HUES48 (cell line): ENCODE data around the gene ST7.
"Not testable (repeated sequence)": the region's sequence is repeated elsewhere in the genome, so short reads cannot be mapped to it uniquely, and the experiment has no call there.

Source experiments
- H3K27ac ChIP-seq: one replicate; pipeline ENCODE4 v1.7.0; 2013; ENCODE audit warnings: low read depth, low read length, inconsistent platforms
- H3K27me3 ChIP-seq: 2 replicates; pipeline ENCODE4 v1.6.1; 2013; ENCODE audit warnings: mild to moderate bottlenecking, low read length; ENCODE audit not compliant: control insufficient read depth, insufficient read depth
- H3K36me3 ChIP-seq: 2 replicates; pipeline ENCODE4 v1.6.1; 2013; ENCODE audit warnings: low read length; ENCODE audit not compliant: control insufficient read depth, insufficient read depth
- H3K4me1 ChIP-seq: 2 replicates; pipeline ENCODE4 v1.6.1; 2013; ENCODE audit warnings: mild to moderate bottlenecking, low read length; ENCODE audit not compliant: control insufficient read depth, insufficient read depth
- H3K4me3 ChIP-seq: 2 replicates; pipeline ENCODE4 v1.5.1; 2013; ENCODE audit warnings: mild to moderate bottlenecking, low read depth, low read length
- H3K9ac ChIP-seq: 2 replicates; pipeline ENCODE4 v1.6.1; 2013; ENCODE audit warnings: mild to moderate bottlenecking, low read depth, low read length, moderate library complexity
- H3K9me3 ChIP-seq: 2 replicates; pipeline ENCODE4 v1.6.1; 2013; ENCODE audit warnings: low read length; ENCODE audit not compliant: control insufficient read depth, insufficient read depth

Gene ST7

DNA sequence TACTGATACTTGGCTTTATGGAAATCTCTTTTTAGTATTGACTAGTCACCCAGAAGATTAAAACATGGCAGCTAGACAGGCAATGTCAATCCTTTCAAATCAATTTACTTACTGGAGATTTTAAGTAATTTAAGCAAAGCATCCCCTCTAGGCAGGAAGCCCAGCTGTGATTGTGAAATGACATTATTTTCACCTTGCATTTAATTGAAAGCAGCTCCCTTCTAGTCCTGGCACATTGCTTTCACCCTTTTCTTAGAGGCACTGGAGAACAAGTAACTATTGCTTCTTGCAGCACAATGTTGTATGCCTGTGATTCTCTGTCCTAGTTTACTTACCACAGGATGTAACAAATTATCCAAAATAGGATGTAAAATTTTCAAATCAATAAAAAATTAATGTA, 13.3 kb downstream of the ST7 start:
- Histone ChIP-seq H3K27me3 (no peaks in the 10 kb centered on the region), H3K4me3 (no peak overlapping the region), H3K9ac (no peak overlapping the region), H3K9me3 (no peaks in the 10 kb centered on the region), H3K4me1 (peaks cover 38% of the 10 kb centered on the region), H3K27ac (no peak overlapping the region), H3K36me3 (no peaks in the 10 kb centered on the region)

- H3K9me3 ChIP-seq: no peaks in the 10 kb centered on the region
- no peak overlapping the region for H3K4me3 ChIP-seq
- no peaks in the 10 kb centered on the region for H3K36me3 ChIP-seq
- no peak overlapping the region for H3K9ac ChIP-seq
- peaks cover 46% of the 10 kb centered on the region for H3K4me1 ChIP-seq
- H3K27me3 ChIP-seq: no peaks in the 10 kb centered on the region
- no peak overlapping the region for H3K27ac ChIP-seq
Measured at GRCh38 chr7:116967254-116967922, 14.1 kb downstream of the ST7 start.

GRCh38 chr7:116967983-116968382, 14.7 kb downstream of the ST7 start:
- peaks cover 49% of the 10 kb centered on the region for H3K4me1 ChIP-seq
- H3K27ac ChIP-seq: no peak overlapping the region
- H3K4me3 ChIP-seq: no peak overlapping the region
- H3K9ac ChIP-seq: no peak overlapping the region
- H3K9me3 ChIP-seq: no peaks in the 10 kb centered on the region
- H3K27me3 ChIP-seq: no peaks in the 10 kb centered on the region
- H3K36me3 ChIP-seq: no peaks in the 10 kb centered on the region

- Histone ChIP-seq H3K27ac (no peak overlapping the region), H3K9ac (no peak overlapping the region), H3K9me3 (no peaks in the 10 kb centered on the region), H3K27me3 (no peaks in the 10 kb centered on the region), H3K4me3 (no peak overlapping the region), H3K36me3 (no peaks in the 10 kb centered on the region), H3K4me1 (peaks cover 49% of the 10 kb centered on the region)
Measured at GRCh38 chr7:116968631-116969030, 15.3 kb downstream of the ST7 start.

DNA sequence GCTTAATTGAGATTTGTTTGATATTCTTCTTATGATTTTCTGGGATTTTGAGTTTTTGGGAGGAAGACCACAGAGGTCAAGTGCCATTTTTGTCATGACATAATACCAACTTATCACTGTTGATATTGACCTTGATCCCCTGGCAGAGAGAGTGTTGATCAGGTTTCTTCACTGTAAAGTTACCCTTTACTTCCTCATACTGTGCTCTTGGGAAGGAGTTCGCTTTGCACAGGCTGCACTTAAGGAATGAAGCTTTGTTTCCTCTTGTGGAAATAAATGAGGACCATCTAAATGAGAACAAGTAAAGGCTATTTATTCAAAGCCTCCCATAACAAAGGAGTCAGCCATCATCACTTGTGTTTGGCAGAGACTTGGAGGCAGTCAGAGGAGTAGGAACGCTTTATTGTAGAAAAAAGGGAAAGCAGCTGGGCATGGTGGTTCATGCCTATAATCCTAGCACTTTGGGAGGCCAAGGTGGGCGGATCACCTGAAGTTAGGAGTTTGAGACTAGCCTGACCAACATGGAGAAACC, 16.1 kb downstream of the ST7 start:
- Histone ChIP-seq H3K36me3 (no peaks in the 10 kb centered on the region), H3K4me1 (peaks cover 49% of the 10 kb centered on the region), H3K27ac (peak overlapping the region; percentile 62), H3K27me3 (no peaks in the 10 kb centered on the region), H3K4me3 (no peak overlapping the region), H3K9me3 (no peaks in the 10 kb centered on the region), H3K9ac (no peak overlapping the region)

DNA sequence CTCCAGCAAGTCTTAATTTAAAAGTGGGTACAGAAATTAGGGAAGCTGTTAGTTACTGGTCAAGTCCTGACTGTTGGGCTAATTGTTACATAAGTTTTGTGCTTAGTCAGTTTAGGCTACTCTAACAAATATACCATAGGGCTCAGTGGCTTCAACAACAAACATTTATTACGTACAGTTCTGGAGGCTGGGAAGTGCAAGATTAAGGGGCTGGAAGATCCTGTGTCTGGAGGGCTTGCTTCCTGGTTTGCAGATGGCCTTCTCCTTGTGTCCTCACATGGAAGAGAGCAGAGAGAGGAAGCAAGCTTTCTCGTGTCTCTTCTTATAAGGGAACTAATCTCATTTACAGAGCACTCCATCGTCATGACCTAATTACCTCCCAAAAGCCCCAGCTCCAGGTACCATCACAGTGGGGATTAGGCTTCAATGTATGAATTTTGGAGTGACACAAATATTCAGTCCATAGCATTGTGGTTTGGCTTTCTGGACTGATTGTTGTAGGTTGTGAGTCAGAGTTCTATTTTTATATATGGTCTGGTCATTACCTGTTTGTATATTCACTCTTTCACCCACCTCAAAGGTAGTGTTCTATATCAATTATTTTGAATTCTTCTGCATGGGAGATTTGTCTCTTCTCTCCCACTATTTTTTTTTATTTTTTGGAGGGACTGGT, 17.1 kb downstream of the ST7 start:
- no peak overlapping the region for H3K27ac ChIP-seq
- no peak overlapping the region for H3K4me3 ChIP-seq
- no peaks in the 10 kb centered on the region for H3K27me3 ChIP-seq
- peaks cover 49% of the 10 kb centered on the region for H3K4me1 ChIP-seq
- no peak overlapping the region for H3K9ac ChIP-seq
- H3K36me3 ChIP-seq: no peaks in the 10 kb centered on the region
- H3K9me3 ChIP-seq: no peaks in the 10 kb centered on the region

- H3K4me1 ChIP-seq: peaks cover 49% of the 10 kb centered on the region
- not testable (repeated sequence) for H3K27ac ChIP-seq, H3K4me3 ChIP-seq, H3K9ac ChIP-seq, H3K36me3 ChIP-seq, H3K27me3 ChIP-seq, H3K9me3 ChIP-seq
Measured at GRCh38 chr7:116971153-116971552, 17.9 kb downstream of the ST7 start.

GRCh38 chr7:116971869-116972268, 18.6 kb downstream of the ST7 start:
- no peaks in the 10 kb centered on the region for H3K27me3 ChIP-seq
- H3K9ac ChIP-seq: no peak overlapping the region
- peaks cover 49% of the 10 kb centered on the region for H3K4me1 ChIP-seq
- H3K4me3 ChIP-seq: no peak overlapping the region
- H3K9me3 ChIP-seq: no peaks in the 10 kb centered on the region
- peak overlapping the region; percentile 31 for H3K27ac ChIP-seq
- no peaks in the 10 kb centered on the region for H3K36me3 ChIP-seq

DNA sequence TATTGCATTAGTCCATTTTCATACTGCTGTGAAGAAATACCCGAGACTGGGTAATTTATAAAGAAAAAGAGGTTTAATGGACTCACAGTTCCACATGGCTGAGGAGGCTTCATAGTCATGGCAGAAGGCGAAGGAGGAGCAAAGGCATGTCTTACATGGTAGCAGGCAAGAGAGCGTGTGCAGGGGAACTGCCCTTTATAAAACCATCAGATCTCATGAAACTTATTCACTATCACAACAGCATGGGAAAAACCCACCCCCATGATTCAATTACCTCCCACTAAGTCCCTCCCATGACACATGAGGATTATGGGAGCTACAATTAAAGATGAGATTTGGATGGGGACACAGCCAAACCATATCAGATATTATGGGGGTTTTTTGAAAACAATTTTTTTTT, 21.7 kb downstream of the ST7 start:
- H3K9ac ChIP-seq, H3K4me3 ChIP-seq, H3K27ac ChIP-seq, H3K27me3 ChIP-seq, H3K36me3 ChIP-seq, H3K9me3 ChIP-seq: not testable (repeated sequence)
- peaks cover 28% of the 10 kb centered on the region for H3K4me1 ChIP-seq

DNA sequence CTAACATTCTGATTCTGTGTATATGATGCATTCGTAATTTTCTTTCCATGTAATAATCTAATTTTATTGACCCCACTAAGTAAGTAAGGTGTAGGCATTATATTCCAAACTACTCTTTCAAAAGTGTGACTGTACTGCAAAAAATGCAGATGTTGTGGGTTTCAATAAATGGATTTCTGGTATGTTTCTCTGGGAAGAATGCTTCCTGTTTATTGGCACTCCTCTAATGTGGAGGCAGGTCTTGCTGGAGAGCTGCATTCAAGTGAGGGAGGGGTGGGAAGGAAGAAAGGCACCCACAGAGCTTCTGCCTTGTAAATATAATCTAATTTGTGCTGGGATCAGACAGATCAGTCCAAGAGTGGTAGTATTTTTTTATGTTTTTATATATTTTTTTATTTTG, 23.9 kb downstream of the ST7 start:
- Histone ChIP-seq H3K9me3 (no peaks in the 10 kb centered on the region), H3K27me3 (no peaks in the 10 kb centered on the region), H3K4me1 (peaks cover 9% of the 10 kb centered on the region), H3K4me3 (no peak overlapping the region), H3K9ac (no peak overlapping the region), H3K36me3 (no peaks in the 10 kb centered on the region), H3K27ac (no peak overlapping the region)

- Histone ChIP-seq H3K4me1 (peaks cover 3% of the 10 kb centered on the region; the same call in 1 of the 2 replicates), H3K9ac (no peak overlapping the region), H3K9me3 (no peaks in the 10 kb centered on the region), H3K27ac (no peak overlapping the region), H3K27me3 (no peaks in the 10 kb centered on the region), H3K36me3 (no peaks in the 10 kb centered on the region), H3K4me3 (no peak overlapping the region)
Measured at GRCh38 chr7:116978006-116978405, 24.7 kb downstream of the ST7 start.
